Hepatocyte (in vitro differentiated cells): ENCODE results near the gene TRAF2. TPM values are rescaled to one million over a fixed set of nuclear protein-coding genes. Genes with fewer than 3 reads are reported as not detected.

Source experiments
- DNase-seq: peaks from one replicate; pipeline ENCODE4 v3.0.0-alpha.2; 2016; ENCODE audit warnings: low spot score
- H2AFZ ChIP-seq: fragments of 200-600 bp; sonication (generic); 2 replicates; pipeline ENCODE4 v1.6.0; 2016; ENCODE audit warnings: antibody characterized with exemption, mild to moderate bottlenecking
- H3K27ac ChIP-seq: fragments of 200-600 bp; sonication (generic); 2 replicates; pipeline ENCODE4 v1.5.1; 2016; ENCODE audit warnings: mild to moderate bottlenecking
- H3K27me3 ChIP-seq: fragments of 200-600 bp; sonication (generic); 2 replicates; pipeline ENCODE4 v1.6.1; 2016
- H3K36me3 ChIP-seq: fragments of 200-600 bp; sonication (generic); replicated peaks from 2 replicates; pipeline ENCODE4 v1.5.1; 2016; ENCODE audit warnings: low read depth; ENCODE audit not compliant: insufficient read depth
- H3K4me1 ChIP-seq: fragments of 200-600 bp; sonication (generic); 2 replicates; pipeline ENCODE4 v1.5.1; 2016; ENCODE audit warnings: mild to moderate bottlenecking, moderate library complexity; ENCODE audit not compliant: insufficient read depth
- H3K4me2 ChIP-seq: fragments of 200-600 bp; sonication (generic); 2 replicates; pipeline ENCODE4 v1.6.0; 2016
- H3K4me3 ChIP-seq: fragments of 200-600 bp; sonication (generic); 2 replicates; pipeline ENCODE4 v1.5.1; 2016; ENCODE audit warnings: mild to moderate bottlenecking
- H3K79me2 ChIP-seq: fragments of 200-600 bp; sonication (generic); 2 replicates; pipeline ENCODE4 v1.6.0; 2017; ENCODE audit warnings: mild to moderate bottlenecking
- H3K9me2 ChIP-seq: fragments of 200-600 bp; sonication (generic); replicated peaks from 2 replicates; pipeline ENCODE4 v1.6.0; 2017; ENCODE audit warnings: mild to moderate bottlenecking; ENCODE audit not compliant: insufficient read depth
- H3K9me3 ChIP-seq: fragments of 200-600 bp; sonication (generic); 2 replicates; pipeline ENCODE4 v1.5.1; 2016; ENCODE audit warnings: low read depth, mild to moderate bottlenecking
- H4K20me1 ChIP-seq: fragments of 200-600 bp; sonication (generic); 2 replicates; pipeline ENCODE4 v1.6.0; 2016; ENCODE audit warnings: mild to moderate bottlenecking; ENCODE audit not compliant: insufficient read depth, poor library complexity, severe bottlenecking
- CTCF ChIP-seq: fragments of 200-600 bp; sonication (generic); IDR thresholded peaks from 2 replicates; pipeline ENCODE4 v1.5.1; 2016; ENCODE audit warnings: antibody characterized with exemption, mild to moderate bottlenecking; ENCODE audit not compliant: poor library complexity
- EZH2 ChIP-seq: fragments of 200-600 bp; sonication (generic); IDR thresholded peaks from 2 replicates; pipeline ENCODE4 v1.6.1; 2016; ENCODE audit warnings: antibody characterized with exemption, mild to moderate bottlenecking, borderline replicate concordance
- EZH2phosphoT487 ChIP-seq: fragments of 200-600 bp; sonication (generic); IDR thresholded peaks from one replicate; pipeline ENCODE4 v1.6.1; 2018; ENCODE audit warnings: antibody characterized with exemption, mild to moderate bottlenecking, low read depth, moderate library complexity; ENCODE audit not compliant: unreplicated experiment, severe bottlenecking
- WGBS: methylation state at CpG from one replicate; pipeline ENCODE4 v1.1.6; 2016; ENCODE audit warnings: low lambda C conversion rate; ENCODE audit errors: missing lambda C conversion rate; 5-methylcytosine and 5-hydroxymethylcytosine counted together
- polyA plus RNA-seq: library from polyadenylated mRNA; unstranded; fragments of >200 nt; fragmentation: Nextera tagmentation; extraction: Ambion mirVana; gene quantifications from 2 replicates; pipeline ENCODE4 v1.2.1, GENCODE V29; 2016
- total RNA-seq: library from RNA; depleted of rRNA; stranded (reverse); fragments of >200 nt; gene quantifications from 2 replicates; pipeline ENCODE4 v1.2.3, GENCODE V29; 2014

The TRAF2 gene
- total and polyA plus RNA-seq, 2 experiments from 2014 or later, result 7.6 to 12.4 TPM

DNA sequence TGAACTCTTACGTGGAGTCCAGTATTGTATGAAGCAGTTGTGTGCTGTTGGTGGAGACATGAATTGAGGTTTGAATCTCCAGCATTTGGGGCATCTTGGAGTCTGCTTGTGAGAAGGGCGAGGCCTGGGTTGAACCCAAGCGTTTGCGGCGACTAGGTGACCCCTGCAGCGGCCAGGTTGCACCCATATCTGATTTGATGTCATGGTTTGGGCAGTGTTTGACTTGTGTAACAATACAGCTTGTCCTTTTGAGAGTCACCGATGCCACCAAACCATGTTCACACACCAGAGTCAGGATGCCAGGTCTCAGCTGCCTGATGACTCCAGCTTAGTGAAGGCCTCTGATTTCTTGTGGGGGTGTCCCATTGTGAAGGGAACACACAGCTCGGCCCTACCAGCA lies 2.1 kb downstream of the TRAF2 start:
- Histone ChIP-seq H3K9me3 (no peaks in the 10 kb centered on the region), H2AFZ (no peak overlapping the region), H3K79me2 (peaks cover 61% of the 10 kb centered on the region), H4K20me1 (no peaks in the 10 kb centered on the region), H3K9me2 (no peaks in the 10 kb centered on the region), H3K4me2 (no peak overlapping the region), H3K4me3 (no peak overlapping the region), H3K27ac (no peak overlapping the region), H3K36me3 (no peaks in the 10 kb centered on the region), H3K4me1 (no peaks in the 10 kb centered on the region), H3K27me3 (no peaks in the 10 kb centered on the region)
- TF ChIP-seq EZH2phosphoT487, result no peak
- TF ChIP-seq CTCF, result no peak
- TF ChIP-seq EZH2, result no peak
- DNase-seq, result no peak
- WGBS, result 89% methylated on average over 8 of the region's 8 CpGs

DNA sequence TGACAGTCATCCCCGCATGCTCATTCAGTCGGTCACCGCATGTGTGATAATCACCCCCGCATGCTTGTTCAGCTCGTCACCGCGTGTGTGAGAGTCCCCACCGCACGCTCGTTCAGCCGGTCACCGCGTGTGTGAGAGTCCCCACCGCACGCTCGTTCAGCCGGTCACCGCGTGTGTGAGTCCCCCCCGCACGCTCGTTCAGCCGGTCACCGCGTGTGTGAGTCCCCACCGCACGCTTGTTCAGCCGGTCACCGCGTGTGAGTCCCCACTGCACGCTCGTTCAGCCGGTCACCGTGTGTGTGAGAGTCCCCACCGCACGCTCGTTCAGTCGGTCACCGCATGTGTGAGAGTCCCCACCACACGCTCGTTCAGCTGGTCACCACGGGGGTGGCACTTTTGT lies 3.5 kb downstream of the TRAF2 start:
- H3K36me3 ChIP-seq, result no peaks in the 10 kb centered on the region
- H4K20me1 ChIP-seq, result no peaks in the 10 kb centered on the region
- H3K27ac ChIP-seq, result no peak overlapping the region
- H3K4me1 ChIP-seq, result no peaks in the 10 kb centered on the region
- no peaks in the 10 kb centered on the region for H3K9me2 ChIP-seq
- no peaks in the 10 kb centered on the region for H3K27me3 ChIP-seq
- TF ChIP-seq CTCF (no peak), EZH2 (no peak), EZH2phosphoT487 (no peak)
- 97% methylated on average over 25 of the region's 42 CpGs for WGBS
- H3K4me2 ChIP-seq, result no peak overlapping the region
- H3K9me3 ChIP-seq, result no peaks in the 10 kb centered on the region
- no peak for DNase-seq
- peaks cover 75% of the 10 kb centered on the region for H3K79me2 ChIP-seq
- H2AFZ ChIP-seq, result no peak overlapping the region
- H3K4me3 ChIP-seq, result no peak overlapping the region

DNA sequence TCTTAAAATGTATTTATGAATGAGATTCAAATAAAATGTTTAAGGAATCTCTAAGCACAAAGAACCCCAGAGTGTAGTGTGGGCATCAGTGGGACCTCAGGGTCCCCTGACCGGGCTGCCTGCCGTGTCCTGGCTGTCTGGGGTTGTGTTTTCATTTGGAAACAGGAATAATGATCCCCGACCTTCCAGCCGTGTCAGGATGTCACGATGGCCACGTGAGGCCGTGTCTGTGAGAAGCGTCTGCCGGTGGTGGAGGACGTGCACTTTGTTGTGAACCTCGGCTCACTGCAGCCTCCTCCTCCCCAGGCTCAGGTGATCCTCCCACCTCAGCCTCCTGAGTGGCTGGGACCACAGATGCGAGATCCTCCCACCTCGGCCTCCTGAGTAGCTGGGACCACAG lies 4.3 kb downstream of the TRAF2 start:
- no peaks in the 10 kb centered on the region for H4K20me1 ChIP-seq
- H3K9me2 ChIP-seq, result no peaks in the 10 kb centered on the region
- no peak overlapping the region for H3K27ac ChIP-seq
- TF ChIP-seq EZH2phosphoT487, result no peak
- no peak for TF ChIP-seq EZH2
- TF ChIP-seq CTCF, result no peak
- 89% methylated on average over 13 of the region's 13 CpGs for WGBS
- H3K4me3 ChIP-seq, result no peak overlapping the region
- H3K4me2 ChIP-seq, result no peak overlapping the region
- H3K9me3 ChIP-seq, result no peaks in the 10 kb centered on the region
- no peaks in the 10 kb centered on the region for H3K36me3 ChIP-seq
- no peaks in the 10 kb centered on the region for H3K27me3 ChIP-seq
- H3K4me1 ChIP-seq, result no peaks in the 10 kb centered on the region
- H3K79me2 ChIP-seq, result peaks cover 82% of the 10 kb centered on the region
- DNase-seq, result no peak
- H2AFZ ChIP-seq, result no peak overlapping the region

DNA sequence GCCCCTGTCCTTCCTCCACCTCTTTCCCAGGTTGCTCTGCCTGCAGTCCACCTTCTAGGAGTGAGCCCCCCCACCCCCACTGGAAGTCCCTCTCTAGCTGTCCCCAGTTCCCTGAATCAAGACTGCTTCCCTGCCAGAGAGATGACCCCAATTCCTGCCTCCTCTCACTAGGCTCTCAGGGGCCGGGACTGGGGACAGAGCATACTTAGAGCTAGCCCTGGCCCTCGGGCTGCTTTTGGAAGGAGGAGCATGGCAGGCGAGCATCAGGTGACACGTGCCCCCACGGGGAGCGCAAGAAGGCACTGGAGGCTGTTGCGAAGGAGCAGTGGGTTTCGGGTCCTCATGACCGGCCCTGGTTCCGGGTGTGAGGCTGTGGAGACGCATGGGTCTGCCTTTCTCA lies 9.7 kb downstream of the TRAF2 start:
- Histone ChIP-seq H3K9me2 (no peaks in the 10 kb centered on the region), H3K27ac (no peak overlapping the region), H4K20me1 (no peaks in the 10 kb centered on the region), H3K4me3 (no peak overlapping the region), H3K27me3 (no peaks in the 10 kb centered on the region), H3K36me3 (no peaks in the 10 kb centered on the region), H2AFZ (no peak overlapping the region), H3K4me2 (no peak overlapping the region), H3K9me3 (no peaks in the 10 kb centered on the region), H3K4me1 (no peaks in the 10 kb centered on the region), H3K79me2 (peaks cover 48% of the 10 kb centered on the region)
- TF ChIP-seq CTCF, result no peak
- no peak for TF ChIP-seq EZH2
- no peak for TF ChIP-seq EZH2phosphoT487
- WGBS, result 86% methylated on average over 11 of the region's 11 CpGs
- no peak for DNase-seq
